ENCODE results near the gene GRID1. TPM values are rescaled to one million over a fixed set of nuclear protein-coding genes. Genes with fewer than 3 reads are reported as not detected.
"Not testable (repeated sequence)": the region's sequence is repeated elsewhere in the genome, so short reads cannot be mapped to it uniquely, and the experiment has no call there.

The GRID1 gene
- total RNA-seq, 1 experiment from 2014 or later, result 0.31 TPM

- DNase-seq, result no peak
- Histone ChIP-seq H3K4me3 (ENCODE audit: insufficient read depth, low read depth, low read length) (no peak overlapping the region), H3K36me3 (replicated peaks; ENCODE audit: control insufficient read depth, insufficient read depth, low read length) (no peaks in the 10 kb centered on the region), H3K27me3 (ENCODE audit: control insufficient read depth, insufficient read depth, low read length) (no peaks in the 10 kb centered on the region)
Observed at GRCh38 chr10:86111902-86112545, 254.6 kb downstream of the GRID1 start.

DNA sequence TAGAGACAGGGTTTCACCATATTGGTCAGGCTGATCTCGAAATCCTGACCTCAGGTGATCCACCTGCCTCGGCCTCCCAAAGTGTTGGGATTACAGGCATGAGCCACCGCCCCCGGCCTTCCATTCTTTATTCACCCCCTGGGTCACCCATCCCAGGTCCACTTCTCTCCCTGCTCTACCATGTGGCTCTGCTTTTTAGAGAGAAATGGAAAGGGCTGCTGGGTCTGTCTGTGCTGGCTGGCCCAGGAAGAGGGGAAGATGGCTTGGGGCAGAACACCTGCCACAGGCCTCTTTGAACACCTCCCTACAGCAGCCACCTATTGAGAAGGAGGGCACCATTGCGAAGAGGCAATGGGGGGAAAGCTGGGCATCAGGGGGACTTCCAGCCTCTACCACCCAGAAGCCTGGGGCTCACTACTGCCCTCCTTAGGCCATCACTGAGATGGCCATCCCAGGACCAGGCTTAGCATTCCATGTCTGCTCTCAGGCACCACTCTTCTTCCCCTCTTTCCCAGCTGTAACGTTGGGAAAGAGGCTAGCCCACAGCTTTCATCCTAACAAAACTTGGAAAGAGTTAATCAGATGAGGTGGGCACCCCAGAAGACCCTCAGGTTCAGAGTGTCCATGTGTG, 256.3 kb downstream of the GRID1 start:
- Histone ChIP-seq H3K27me3 (ENCODE audit: control insufficient read depth, insufficient read depth, low read length) (no peaks in the 10 kb centered on the region), H3K36me3 (replicated peaks; ENCODE audit: control insufficient read depth, insufficient read depth, low read length) (no peaks in the 10 kb centered on the region), H3K4me3 (ENCODE audit: insufficient read depth, low read depth, low read length) (no peak overlapping the region)
- peak; percentile 77 for DNase-seq

GRCh38 chr10:86109421-86109820, 257.2 kb downstream of the GRID1 start:
- no peak for DNase-seq
- Histone ChIP-seq H3K36me3 (replicated peaks; ENCODE audit: control insufficient read depth, insufficient read depth, low read length) (no peaks in the 10 kb centered on the region), H3K4me3 (ENCODE audit: insufficient read depth, low read depth, low read length) (no peak overlapping the region), H3K27me3 (ENCODE audit: control insufficient read depth, insufficient read depth, low read length) (no peaks in the 10 kb centered on the region)

- no peaks in the 10 kb centered on the region for H3K36me3 ChIP-seq (replicated peaks; ENCODE audit: control insufficient read depth, insufficient read depth, low read length)
- H3K4me3 ChIP-seq (ENCODE audit: insufficient read depth, low read depth, low read length), result no peak overlapping the region
- DNase-seq, result no peak
- H3K27me3 ChIP-seq (ENCODE audit: control insufficient read depth, insufficient read depth, low read length), result no peaks in the 10 kb centered on the region
Observed at GRCh38 chr10:86108696-86109095, 257.9 kb downstream of the GRID1 start.

DNA sequence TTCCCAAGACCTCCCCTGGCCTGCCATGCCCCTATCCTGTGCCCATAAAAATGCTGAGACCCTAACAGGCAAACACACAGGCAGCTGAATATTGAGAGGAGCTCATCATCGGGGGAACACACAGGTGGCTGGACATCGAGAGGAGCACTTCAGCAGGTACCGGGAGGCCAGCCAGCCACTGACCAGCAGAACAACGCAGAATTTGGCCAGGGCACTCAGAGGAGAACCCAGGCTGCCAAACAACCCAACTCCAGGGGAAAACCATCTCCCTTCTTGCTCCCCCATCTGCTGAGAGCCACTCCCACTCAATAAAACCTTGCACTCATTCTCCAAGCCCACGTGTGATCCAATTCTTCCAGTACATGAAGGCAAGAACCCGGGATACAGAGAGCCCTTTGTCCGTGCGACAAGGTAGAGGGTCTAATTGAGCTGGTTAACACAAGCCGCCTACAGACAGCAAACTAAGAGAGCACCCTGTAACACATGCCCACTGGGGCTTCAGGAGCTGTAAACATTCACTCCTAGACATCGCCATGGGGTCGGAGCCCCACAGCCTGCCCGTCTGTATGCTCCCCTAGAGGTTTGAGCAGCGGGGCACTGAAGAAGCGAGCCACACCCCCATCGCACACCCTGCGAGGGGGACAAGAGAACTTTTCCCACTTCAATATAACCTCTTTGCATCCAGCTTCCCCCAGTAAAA, 258.8 kb downstream of the GRID1 start:
- not testable (repeated sequence) for DNase-seq; H3K27me3 ChIP-seq (ENCODE audit: control insufficient read depth, insufficient read depth, low read length); H3K4me3 ChIP-seq (ENCODE audit: insufficient read depth, low read depth, low read length); H3K36me3 ChIP-seq (replicated peaks; ENCODE audit: control insufficient read depth, insufficient read depth, low read length)

DNA sequence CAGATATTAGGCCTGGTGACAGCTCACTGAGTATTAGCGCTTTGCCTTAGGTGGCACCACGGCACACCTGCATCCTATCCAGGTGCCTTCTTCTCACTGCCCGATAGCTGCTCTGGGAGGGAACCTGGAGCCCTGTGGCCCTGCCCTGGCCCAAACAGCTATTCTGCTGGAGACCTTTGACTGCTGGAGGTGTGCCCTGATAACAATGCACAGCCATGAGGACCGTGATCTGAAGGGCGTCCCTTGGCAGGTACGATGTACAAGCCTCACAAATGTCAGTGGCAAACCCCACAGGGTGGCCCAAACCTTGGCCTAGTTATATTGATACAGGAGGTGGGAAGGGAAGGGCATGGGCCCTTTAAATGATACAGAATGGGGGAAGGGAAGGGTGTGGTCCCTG, 259.5 kb downstream of the GRID1 start:
- no peaks in the 10 kb centered on the region for H3K27me3 ChIP-seq (ENCODE audit: control insufficient read depth, insufficient read depth, low read length)
- DNase-seq, result no peak
- H3K4me3 ChIP-seq (ENCODE audit: insufficient read depth, low read depth, low read length), result no peak overlapping the region
- no peaks in the 10 kb centered on the region for H3K36me3 ChIP-seq (replicated peaks; ENCODE audit: control insufficient read depth, insufficient read depth, low read length)

DNA sequence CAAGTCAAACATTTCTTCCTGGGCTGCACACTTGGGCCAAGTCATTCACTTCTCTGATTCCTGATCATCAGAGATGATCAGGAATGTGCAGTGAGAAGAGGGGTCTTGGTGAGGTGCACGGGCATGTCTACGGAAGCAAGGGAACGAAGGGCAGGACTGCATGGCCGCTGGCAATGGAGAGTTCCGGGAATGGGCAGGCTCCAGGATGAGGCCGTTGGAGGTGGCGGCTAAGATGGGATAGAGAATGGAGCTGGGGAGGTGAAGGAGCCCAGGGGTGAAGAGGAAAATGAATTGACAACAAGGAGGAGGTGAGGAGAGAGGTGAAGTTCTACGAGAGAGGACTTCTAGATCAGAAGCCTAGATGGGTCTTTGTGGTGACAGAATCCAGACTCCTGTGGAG, 260.0 kb downstream of the GRID1 start:
- Histone ChIP-seq H3K36me3 (replicated peaks; ENCODE audit: control insufficient read depth, insufficient read depth, low read length) (no peaks in the 10 kb centered on the region), H3K4me3 (ENCODE audit: insufficient read depth, low read depth, low read length) (no peak overlapping the region), H3K27me3 (ENCODE audit: control insufficient read depth, insufficient read depth, low read length) (no peaks in the 10 kb centered on the region)
- DNase-seq, result no peak

DNA sequence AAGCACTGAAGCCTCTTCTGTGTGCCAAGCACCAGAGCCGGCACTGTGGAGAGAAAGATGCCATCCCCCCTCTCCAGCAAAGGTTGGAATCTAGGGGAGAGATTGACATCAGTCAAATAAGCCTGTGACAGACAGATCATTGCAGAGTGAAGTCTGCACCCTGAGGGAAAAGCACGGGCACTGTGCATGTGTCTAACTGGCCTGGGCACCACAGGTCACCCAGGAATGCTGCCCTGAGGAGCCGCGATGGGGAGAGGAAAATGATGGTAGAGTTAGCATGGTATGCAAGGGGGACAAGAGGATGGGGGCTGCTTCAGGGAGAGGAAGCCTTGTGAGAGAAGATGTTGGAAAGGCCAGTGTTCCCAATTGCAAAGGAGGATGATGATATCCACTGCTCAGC, 261.0 kb downstream of the GRID1 start:
- Histone ChIP-seq H3K27me3 (ENCODE audit: control insufficient read depth, insufficient read depth, low read length) (no peaks in the 10 kb centered on the region), H3K4me3 (ENCODE audit: insufficient read depth, low read depth, low read length) (no peak overlapping the region), H3K36me3 (replicated peaks; ENCODE audit: control insufficient read depth, insufficient read depth, low read length) (no peaks in the 10 kb centered on the region)
- no peak for DNase-seq

- no peaks in the 10 kb centered on the region for H3K27me3 ChIP-seq (ENCODE audit: control insufficient read depth, insufficient read depth, low read length)
- DNase-seq, result no peak
- H3K36me3 ChIP-seq (replicated peaks; ENCODE audit: control insufficient read depth, insufficient read depth, low read length), result no peaks in the 10 kb centered on the region
- no peak overlapping the region for H3K4me3 ChIP-seq (ENCODE audit: insufficient read depth, low read depth, low read length)
Observed at GRCh38 chr10:86105181-86105580, 261.4 kb downstream of the GRID1 start.

GRCh38 chr10:86104611-86105145, 261.9 kb downstream of the GRID1 start:
- Histone ChIP-seq H3K4me3 (ENCODE audit: insufficient read depth, low read depth, low read length) (no peak overlapping the region), H3K27me3 (ENCODE audit: control insufficient read depth, insufficient read depth, low read length) (no peaks in the 10 kb centered on the region), H3K36me3 (replicated peaks; ENCODE audit: control insufficient read depth, insufficient read depth, low read length) (no peaks in the 10 kb centered on the region)
- DNase-seq, result no peak

GRCh38 chr10:86104156-86104555, 262.4 kb downstream of the GRID1 start:
- no peak overlapping the region for H3K4me3 ChIP-seq (ENCODE audit: insufficient read depth, low read depth, low read length)
- H3K36me3 ChIP-seq (replicated peaks; ENCODE audit: control insufficient read depth, insufficient read depth, low read length), result no peaks in the 10 kb centered on the region
- no peaks in the 10 kb centered on the region for H3K27me3 ChIP-seq (ENCODE audit: control insufficient read depth, insufficient read depth, low read length)
- DNase-seq, result no peak

DNA sequence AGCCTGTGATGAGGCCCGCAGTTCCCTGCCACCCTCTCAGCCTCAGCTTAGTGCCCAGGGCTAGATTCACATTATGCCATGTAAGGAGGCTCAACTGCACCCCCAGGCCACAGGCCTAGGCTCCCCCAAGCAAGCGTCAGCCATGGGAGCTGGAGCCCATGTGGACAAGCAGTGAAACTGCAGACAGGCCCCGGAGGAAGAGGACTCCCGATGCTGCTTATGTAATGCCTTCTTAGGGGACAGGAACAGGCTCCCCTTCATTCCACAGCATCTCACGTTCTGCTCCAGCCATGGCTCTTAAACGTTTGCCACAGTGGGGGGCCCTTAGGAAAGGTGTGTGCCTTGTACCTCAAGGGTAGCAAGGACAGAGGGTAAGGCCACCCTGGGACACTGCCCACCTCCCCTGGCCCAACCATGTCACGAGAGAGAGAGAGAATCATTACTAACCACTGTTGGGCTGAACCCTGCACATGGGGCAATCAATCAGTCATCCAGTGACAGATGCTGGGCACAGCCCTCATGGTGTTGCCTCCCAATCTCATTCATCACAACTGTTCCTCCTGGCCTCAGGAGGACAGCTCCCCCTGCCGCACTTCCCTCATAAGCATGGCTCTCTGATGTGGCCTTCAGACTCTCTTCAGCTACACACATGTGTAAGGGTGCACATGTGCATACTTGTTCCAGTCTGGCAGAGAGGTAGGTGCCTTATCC, 263.0 kb downstream of the GRID1 start:
- Histone ChIP-seq H3K4me3 (ENCODE audit: insufficient read depth, low read depth, low read length) (no peak overlapping the region), H3K36me3 (replicated peaks; ENCODE audit: control insufficient read depth, insufficient read depth, low read length) (no peaks in the 10 kb centered on the region), H3K27me3 (ENCODE audit: control insufficient read depth, insufficient read depth, low read length) (no peaks in the 10 kb centered on the region)
- peak; percentile 69 for DNase-seq

GRCh38 chr10:86102451-86102850, 264.1 kb downstream of the GRID1 start:
- DNase-seq, result no peak
- H3K4me3 ChIP-seq (ENCODE audit: insufficient read depth, low read depth, low read length), result no peak overlapping the region
- no peaks in the 10 kb centered on the region for H3K27me3 ChIP-seq (ENCODE audit: control insufficient read depth, insufficient read depth, low read length)
- H3K36me3 ChIP-seq (replicated peaks; ENCODE audit: control insufficient read depth, insufficient read depth, low read length), result no peaks in the 10 kb centered on the region

DNA sequence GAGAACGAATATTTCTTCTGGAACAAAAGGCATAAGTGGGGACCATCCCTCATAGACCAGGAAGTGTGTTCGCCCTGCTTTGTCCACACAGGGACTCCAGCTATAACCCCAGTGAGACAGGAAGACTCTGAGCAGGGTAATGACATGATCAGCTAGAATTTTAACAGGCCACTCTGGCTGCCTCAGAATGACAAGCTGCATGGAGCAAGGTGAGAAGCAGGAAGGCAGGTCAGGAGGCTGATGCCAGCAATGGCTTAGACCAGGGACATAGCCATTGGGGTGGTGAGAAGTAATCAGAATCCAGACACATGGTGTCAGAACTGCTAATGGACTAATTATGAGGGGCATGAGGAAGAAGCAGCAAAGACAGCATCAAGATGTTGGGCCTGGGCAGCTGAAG, 264.6 kb downstream of the GRID1 start:
- no peak for DNase-seq
- Histone ChIP-seq H3K4me3 (ENCODE audit: insufficient read depth, low read depth, low read length) (no peak overlapping the region), H3K36me3 (replicated peaks; ENCODE audit: control insufficient read depth, insufficient read depth, low read length) (no peaks in the 10 kb centered on the region), H3K27me3 (ENCODE audit: control insufficient read depth, insufficient read depth, low read length) (no peaks in the 10 kb centered on the region)
